H1 (cell line): ENCODE results near the gene RGL1. TPM values are rescaled to one million over a fixed set of nuclear protein-coding genes. Genes with fewer than 3 reads are reported as not detected.

Experiments used
- CTCF ChIA-PET: fragments of 300-600 bp; sonication (Branson Sonifier 250); formaldehyde crosslinking; loops from one replicate; lab custom pipeline; 2021; ENCODE audit not compliant: partially characterized antibody; lab: Charles Lee
- POLR2A ChIA-PET: fragments of 300-600 bp; sonication (Branson Sonifier 250); formaldehyde crosslinking; loops from one replicate; lab custom pipeline; 2021; ENCODE audit warnings: inconsistent platforms; ENCODE audit not compliant: partially characterized antibody; lab: Charles Lee
- DNase-seq, 2 experiments: peaks; one replicate each; pipeline versions ENCODE4 v3.0.0 to v3.0.0-alpha.2; 2010 to 2022; ENCODE audit warnings: low spot score in 2 of 2, low read depth in 1 of 2, mixed read lengths in 1 of 2
- FAIRE-seq: peaks from 2 replicates; lab custom pipeline; 2011; peaks lifted over from hg19 to GRCh38; lab: Jason Lieb, UNC
- H2AFZ ChIP-seq: 2 replicates; pipeline ENCODE4 v1.8.1; 2012; ENCODE audit warnings: low read length, inconsistent platforms
- H2AK5ac ChIP-seq: 2 replicates; pipeline ENCODE4 v1.6.1; 2013; ENCODE audit warnings: low read depth, low read length
- H2BK120ac ChIP-seq: replicated peaks from 2 replicates; pipeline ENCODE3; 2013; ENCODE audit warnings: low read depth, low read length, inconsistent platforms
- H2BK12ac ChIP-seq: 2 replicates; pipeline ENCODE4 v1.6.1; 2013; ENCODE audit warnings: low read depth, low read length
- H2BK15ac ChIP-seq: 2 replicates; pipeline ENCODE4 v1.6.1; 2013; ENCODE audit warnings: low read length
- H2BK20ac ChIP-seq: 2 replicates; pipeline ENCODE4 v1.6.1; 2013; ENCODE audit warnings: low read length
- H2BK5ac ChIP-seq: 2 replicates; pipeline ENCODE4 v1.6.1; 2013; ENCODE audit warnings: low read depth, low read length
- H3K14ac ChIP-seq: 2 replicates; pipeline ENCODE4 v1.6.1; 2013; ENCODE audit warnings: inconsistent platforms; ENCODE audit not compliant: insufficient read length
- H3K18ac ChIP-seq: 2 replicates; pipeline ENCODE4 v1.6.1; 2013; ENCODE audit warnings: low read length; ENCODE audit errors: extremely low read depth
- H3K23ac ChIP-seq: 2 replicates; pipeline ENCODE4 v1.6.1; 2013; ENCODE audit warnings: inconsistent platforms; ENCODE audit not compliant: insufficient read length
- H3K23me2 ChIP-seq: 2 replicates; pipeline ENCODE4 v1.6.1; 2013; ENCODE audit warnings: low read depth, low read length
- H3K27ac ChIP-seq: 2 replicates; pipeline ENCODE4 v1.6.1; 2011; ENCODE audit warnings: low read depth, low read length, inconsistent platforms
- H3K27me3 ChIP-seq, 4 experiments: replicated peaks in 1 of 4; 1 replicate in 1 of 4; 2 replicates in 3 of 4; pipeline versions ENCODE4 v1.6.1 to v1.8.1; 2011 to 2013; ENCODE audit warnings: low read length in 3 of 4, mild to moderate bottlenecking in 3 of 4, inconsistent platforms in 2 of 4, mixed read lengths in 2 of 4, moderate library complexity in 1 of 4; ENCODE audit not compliant: control insufficient read depth in 3 of 4, insufficient read depth in 3 of 4; ENCODE audit errors: extremely low read depth in 1 of 4
- H3K36me3 ChIP-seq, 4 experiments: 2 replicates each; pipeline versions ENCODE4 v1.6.1 to v1.8.1; 2011 to 2013; ENCODE audit warnings: mild to moderate bottlenecking in 4 of 4, low read length in 3 of 4, moderate library complexity in 2 of 4, control low read depth in 1 of 4, inconsistent platforms in 1 of 4; ENCODE audit not compliant: insufficient read depth in 4 of 4, control insufficient read depth in 2 of 4
- H3K4ac ChIP-seq: replicated peaks from 2 replicates; pipeline ENCODE3; 2013; ENCODE audit warnings: low read length, low read depth, mixed read lengths, inconsistent platforms; ENCODE audit not compliant: insufficient read length
- H3K4me1 ChIP-seq, 4 experiments: replicated peaks in 1 of 4; 1 replicate in 1 of 4; 2 replicates in 3 of 4; pipeline versions ENCODE4 v1.6.1 to v1.8.1; 2011 to 2013; ENCODE audit warnings: low read length in 3 of 4, inconsistent platforms in 2 of 4, mixed read lengths in 1 of 4; ENCODE audit not compliant: insufficient read depth in 4 of 4, control insufficient read depth in 3 of 4
- H3K4me2 ChIP-seq, 2 experiments: 2 replicates each; pipeline versions ENCODE4 v1.6.1 to v1.8.1; 2011 to 2013; ENCODE audit warnings: low read depth in 2 of 2, low read length in 2 of 2, control low read depth in 1 of 2, inconsistent platforms in 1 of 2, mild to moderate bottlenecking in 1 of 2; ENCODE audit not compliant: insufficient read depth in 1 of 2
- H3K4me3 ChIP-seq, 4 experiments: fragments of 200-600, 300-600 bp in 1 of 4; sonication (generic), shearing (Covaris generic), sonication (Bioruptor Twin) in 1 of 4; 2 replicates each; pipeline versions ENCODE4 v1.5.1 to v1.8.1; 2011 to 2016; ENCODE audit warnings: low read length in 4 of 4, low read depth in 3 of 4, control low read depth in 2 of 4, inconsistent platforms in 2 of 4, mild to moderate bottlenecking in 2 of 4, mixed read lengths in 1 of 4, moderate library complexity in 1 of 4; ENCODE audit not compliant: insufficient read depth in 2 of 4; ENCODE audit errors: extremely low read depth in 1 of 4
- H3K56ac ChIP-seq: replicated peaks from 2 replicates; pipeline ENCODE3; 2013; ENCODE audit warnings: low read depth, mild to moderate bottlenecking, mixed read lengths, low read length, inconsistent platforms; ENCODE audit not compliant: insufficient read length
- H3K79me1 ChIP-seq: 2 replicates; pipeline ENCODE4 v1.6.1; 2013; ENCODE audit warnings: low read depth, low read length, control low read depth
- H3K79me2 ChIP-seq, 2 experiments: 2 replicates each; pipeline versions ENCODE4 v1.6.1 to v1.8.1; 2012 to 2013; ENCODE audit warnings: low read length in 2 of 2, mild to moderate bottlenecking in 2 of 2, inconsistent platforms in 1 of 2; ENCODE audit not compliant: insufficient read depth in 2 of 2, control insufficient read depth in 1 of 2
- H3K9ac ChIP-seq, 4 experiments: replicated peaks in 1 of 4; 1 replicate in 1 of 4; 2 replicates in 3 of 4; pipeline versions ENCODE4 v1.6.1 to v1.8.1; 2011 to 2013; ENCODE audit warnings: low read depth in 3 of 4, low read length in 3 of 4, control low read depth in 2 of 4, mild to moderate bottlenecking in 2 of 4, moderate library complexity in 2 of 4, inconsistent platforms in 1 of 4; ENCODE audit errors: extremely low read depth in 1 of 4
- H3K9me3 ChIP-seq, 2 experiments: 2 replicates each; pipeline versions ENCODE4 v1.6.1 to v1.8.1; 2012 to 2013; ENCODE audit warnings: mild to moderate bottlenecking in 2 of 2, moderate library complexity in 2 of 2, control low read depth in 1 of 2, inconsistent platforms in 1 of 2, low read depth in 1 of 2, low read length in 1 of 2, mixed read lengths in 1 of 2; ENCODE audit not compliant: insufficient read depth in 2 of 2
- H4K20me1 ChIP-seq, 2 experiments: replicated peaks in 1 of 2; 2 replicates each; pipeline versions ENCODE3 to v1.8.1; 2011 to 2013; ENCODE audit warnings: inconsistent platforms in 2 of 2, low read length in 2 of 2, mild to moderate bottlenecking in 1 of 2; ENCODE audit not compliant: insufficient read depth in 2 of 2, control insufficient read depth in 1 of 2
- H4K5ac ChIP-seq: 2 replicates; pipeline ENCODE4 v1.6.1; 2013; ENCODE audit warnings: low read length, low read depth, mixed read lengths, inconsistent platforms; ENCODE audit not compliant: insufficient read length
- H4K8ac ChIP-seq: 2 replicates; pipeline ENCODE4 v1.8.0; 2013; ENCODE audit warnings: mild to moderate bottlenecking, moderate library complexity, low read length, inconsistent platforms; ENCODE audit not compliant: insufficient read depth; ENCODE audit errors: extremely low read depth
- H4K91ac ChIP-seq: replicated peaks from 2 replicates; pipeline ENCODE3; 2013; ENCODE audit warnings: low read length, mixed read lengths, inconsistent platforms; ENCODE audit not compliant: insufficient read length
- EGR1 ChIP-seq: IDR thresholded peaks from 2 replicates; pipeline ENCODE4 v1.6.1; 2011; ENCODE audit warnings: low read depth, low read length, borderline replicate concordance
- KDM1A ChIP-seq: fragments of 200-600, 300-600 bp; sonication (generic); IDR thresholded peaks from 2 replicates; pipeline ENCODE4 v1.7.1; 2016; ENCODE audit warnings: mild to moderate bottlenecking, low read length, borderline replicate concordance
- SIN3A ChIP-seq, 2 experiments: IDR thresholded peaks in 1 of 2; conservative IDR thresholded peaks in 1 of 2; 2 replicates each; pipeline ENCODE4 v1.6.1; 2011 to 2012; ENCODE audit warnings: low read length in 2 of 2, improper control_type of control experiment in 1 of 2, low read depth in 1 of 2, mild to moderate bottlenecking in 1 of 2
- SRF ChIP-seq: IDR thresholded peaks from 2 replicates; pipeline ENCODE4 v1.6.1; 2011; ENCODE audit warnings: mild to moderate bottlenecking, low read depth, low read length, moderate library complexity
- WGBS, 2 experiments: shearing (Covaris generic) in 1 of 2; methylation state at CpG; one replicate each; pipeline versions ENCODE4 v1.1.6 to v1.1.7; 2013 to 2015; ENCODE audit warnings: low lambda C conversion rate in 2 of 2, mixed read lengths in 2 of 2, inconsistent platforms in 1 of 2, low coverage in 1 of 2, missing lambda C conversion rate in 1 of 2; ENCODE audit not compliant: insufficient replicate concordance in 2 of 2, insufficient coverage in 1 of 2, insufficient read length in 1 of 2; ENCODE audit errors: extremely low coverage in 1 of 2, missing lambda C conversion rate in 1 of 2; 5-methylcytosine and 5-hydroxymethylcytosine counted together
- polyA plus RNA-seq, 7 experiments: library from polyadenylated mRNA; depleted of rRNA in 3 of 7; stranded (reverse) in 5 of 7; unstranded in 2 of 7; fragments of >200 nt in 5 of 7; fragments of 200-250 nt in 2 of 7; gene quantifications; 1 replicate in 5 of 7; 2 replicates in 1 of 7; 4 replicates in 1 of 7; pipeline versions ENCODE4 v1.2.1 to v1.2.3, GENCODE V29; 2011 to 2013; ENCODE audit warnings: missing spikeins in 2 of 7, mixed read lengths in 2 of 7
- total RNA-seq: library from RNA; stranded (reverse); fragmentation: NEBNext Ultra II Directional; extraction: Animal tissue kit (Norgen Biotek cat#: 25700); gene quantifications from 2 replicates; pipeline ENCODE4 v1.2.1, GENCODE V29; 2021

RGL1 gene
- total and polyA plus RNA-seq, 2 of the 8 experiments (the other 6 are each of a cell fraction or from before 2014, with no cell fraction given): 0.98 to 2.4 TPM

DNA sequence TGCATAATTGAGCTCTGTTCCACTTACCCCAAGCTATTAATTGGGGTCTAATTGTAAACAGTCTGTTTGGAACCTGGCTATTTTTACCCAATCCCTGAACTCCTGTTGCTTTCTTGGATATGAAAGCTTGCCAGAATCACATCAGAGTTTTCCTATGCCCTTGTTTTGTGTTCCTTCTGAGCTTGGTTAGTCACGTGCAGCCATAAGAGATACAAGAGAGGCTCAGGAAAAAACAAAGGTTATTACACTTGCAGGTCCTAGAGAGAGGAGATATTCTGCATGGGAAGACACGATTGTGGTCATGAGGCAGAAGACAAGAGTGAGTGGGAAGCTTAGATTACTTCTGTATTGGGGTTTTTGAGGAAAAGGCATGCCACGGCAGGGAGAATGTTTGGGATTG lies 46.0 kb upstream of the RGL1 start:
- no peak overlapping the region for H2BK15ac ChIP-seq
- no peak overlapping the region for H3K9ac ChIP-seq
- H3K14ac ChIP-seq: no peak overlapping the region
- H3K4me1 ChIP-seq: peaks cover 0 to 3% (median 1%) of the 10 kb centered on the region in 4 experiments; a peak in 1 of 7 replicates
- H3K9me3 ChIP-seq: 0 out of 4 replicates have a peak, but pooled peaks cover 0 to 3% of the 10 kb centered on the region in 2 experiments
- H3K4ac ChIP-seq: no peak overlapping the region
- 91% methylated on average over 3 of the region's 3 CpGs; no CpG with 5 or more reads in 1 of the 2 experiments for WGBS, 2 experiments
- H3K36me3 ChIP-seq: no peaks in the 10 kb centered on the region
- no peak overlapping the region for H3K56ac ChIP-seq
- H3K23me2 ChIP-seq: no peaks in the 10 kb centered on the region
- H3K27ac ChIP-seq: no peak overlapping the region
- no peak overlapping the region for H2BK5ac ChIP-seq
- no peaks in the 10 kb centered on the region for H3K27me3 ChIP-seq
- no peak overlapping the region for H2BK20ac ChIP-seq
- H3K79me1 ChIP-seq: no peaks in the 10 kb centered on the region
- H3K23ac ChIP-seq: no peak overlapping the region
- H3K4me2 ChIP-seq: no peak overlapping the region
- H2AFZ ChIP-seq: no peak overlapping the region
- no peak overlapping the region for H2BK120ac ChIP-seq
- no peaks in the 10 kb centered on the region for H4K20me1 ChIP-seq
- H2BK12ac ChIP-seq: no peak overlapping the region
- no peak for TF ChIP-seq KDM1A
- no peak for TF ChIP-seq SRF
- no peak for TF ChIP-seq EGR1
- no peak for TF ChIP-seq SIN3A (conservative IDR thresholded peaks at IDR 0.05 in 1 of 2, IDR thresholded peaks at IDR 0.05 in 1 of 2; ENCODE audit: low read depth in 1 of 2, low read length in 2 of 2)
- H4K8ac ChIP-seq: no peak overlapping the region
- POLR2A ChIA-PET: no interaction called here
- FAIRE-seq (no peak), DNase-seq (no peak)
- H2AK5ac ChIP-seq: no peak overlapping the region
- no peak overlapping the region for H4K5ac ChIP-seq
- CTCF ChIA-PET: interaction anchor here (0.6 to 1.5 kb wide), 4 partner anchors 14 to 157 kb away, joined by 3 to 7 read pairs (median 3); no protein-coding TSS in a partner anchor
- H3K79me2 ChIP-seq: no peaks in the 10 kb centered on the region
- H3K4me3 ChIP-seq: no peak overlapping the region
- no peak overlapping the region for H3K18ac ChIP-seq
- H4K91ac ChIP-seq: no peak overlapping the region
